ENCODE measurements around the gene GHRL.
A peak's percentile ranks its signal among the peaks of the same experiment; 100 is the strongest.
"Not testable (repeated sequence)": the region's sequence is repeated elsewhere in the genome, so short reads cannot be mapped to it uniquely, and the experiment has no call there.

Gene GHRL

DNA sequence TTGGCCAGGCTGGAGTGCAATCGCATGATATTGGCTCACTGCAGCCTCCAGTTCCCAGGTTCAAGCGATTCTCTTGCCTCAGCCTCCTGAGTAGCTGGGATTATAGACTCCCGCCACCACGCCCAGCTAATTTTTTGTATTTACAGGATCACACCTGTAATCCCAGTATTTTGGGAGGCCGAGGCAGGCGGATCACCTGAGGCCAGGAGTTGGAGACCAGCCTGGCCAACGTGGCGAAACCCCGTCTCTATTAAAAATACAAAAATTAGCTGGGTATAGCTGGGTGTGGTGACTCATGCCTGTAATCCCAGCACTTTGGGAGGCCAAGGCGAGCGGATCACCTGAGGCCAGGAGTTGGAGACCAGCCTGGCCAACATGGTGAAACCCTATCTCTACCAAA is 20.3 kb downstream of the GHRL start:
- DNase-seq: not testable (repeated sequence)

DNA sequence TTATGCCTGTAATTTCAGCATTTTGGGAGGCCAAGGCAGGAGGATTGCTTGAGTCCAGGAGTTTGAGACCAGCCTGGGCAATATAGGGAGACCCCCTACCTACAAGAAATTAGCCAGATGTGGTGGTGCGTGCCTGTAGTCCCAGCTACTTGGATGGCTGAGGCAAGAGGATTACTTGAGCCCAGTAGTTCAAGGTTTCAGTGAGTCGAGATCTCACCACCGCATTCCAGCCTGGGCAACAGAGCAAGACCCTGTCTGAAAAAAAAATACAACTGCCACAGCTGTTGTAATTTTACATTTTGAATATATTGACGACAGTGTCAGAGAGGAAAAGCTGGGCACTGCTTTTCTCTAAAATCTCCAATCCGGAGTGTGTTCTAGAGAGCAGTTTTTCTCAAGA is 23.3 kb downstream of the GHRL start:
- DNase-seq: no peak

DNA sequence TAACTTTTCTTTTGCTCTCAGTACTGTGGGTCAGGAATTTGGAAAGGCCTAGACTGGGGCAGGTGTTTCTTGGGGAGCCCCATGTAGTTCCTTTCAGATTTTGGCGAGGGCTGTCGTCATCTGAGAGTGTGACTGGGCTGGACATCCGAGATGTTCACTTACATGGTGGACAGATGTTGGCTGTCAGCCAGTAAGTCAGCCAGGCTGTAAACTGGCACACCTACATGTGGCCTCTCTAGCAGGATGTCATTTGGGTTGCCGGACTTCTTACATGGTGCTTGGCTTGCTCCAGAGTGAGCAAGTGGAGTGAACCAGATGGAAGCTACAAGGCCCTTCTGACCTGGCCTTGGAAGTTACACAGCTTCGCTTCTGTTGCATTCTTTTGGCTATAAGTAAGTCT is 23.8 kb downstream of the GHRL start:
- no peak for DNase-seq

DNA sequence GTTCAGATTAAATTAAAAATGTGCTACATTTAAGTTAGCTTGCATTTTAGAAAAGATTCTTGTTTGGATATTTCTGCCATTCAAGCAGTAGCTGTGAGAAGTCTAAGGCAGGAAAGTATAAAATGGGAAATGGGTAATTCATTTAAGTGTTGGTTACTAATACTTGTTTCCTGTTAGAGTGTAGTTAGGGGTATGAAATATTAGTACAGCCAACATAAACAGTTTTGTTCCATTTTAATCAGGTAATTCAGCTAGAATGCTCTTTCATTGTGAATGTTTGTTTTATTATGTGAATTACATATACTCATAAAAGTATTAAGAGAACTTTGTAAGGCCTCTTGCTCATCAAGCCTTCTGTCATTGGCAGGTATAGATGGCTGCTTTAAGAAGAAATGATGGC is 24.6 kb downstream of the GHRL start:
- no peak for DNase-seq

DNA sequence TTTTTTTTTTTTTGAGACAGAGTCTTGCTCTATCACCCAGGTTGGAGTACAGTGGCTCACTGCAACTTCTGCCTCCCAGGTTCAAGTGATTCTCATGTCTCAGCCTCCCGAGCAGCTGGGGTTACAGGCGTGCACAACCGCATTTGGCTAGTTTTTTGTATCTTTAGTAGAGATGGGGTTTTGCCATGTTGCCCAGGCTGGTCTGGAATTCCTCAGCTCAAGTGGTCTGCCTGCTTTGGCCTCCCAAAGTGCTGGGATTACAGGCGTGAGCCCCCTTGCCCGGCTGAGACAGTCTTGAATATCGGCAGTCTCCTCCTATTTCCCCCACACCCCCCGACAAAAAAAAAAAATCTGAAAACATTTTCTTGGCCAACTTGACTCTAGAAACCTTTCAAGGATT is 25.8 kb downstream of the GHRL start:
- not testable (repeated sequence) for DNase-seq

DNA sequence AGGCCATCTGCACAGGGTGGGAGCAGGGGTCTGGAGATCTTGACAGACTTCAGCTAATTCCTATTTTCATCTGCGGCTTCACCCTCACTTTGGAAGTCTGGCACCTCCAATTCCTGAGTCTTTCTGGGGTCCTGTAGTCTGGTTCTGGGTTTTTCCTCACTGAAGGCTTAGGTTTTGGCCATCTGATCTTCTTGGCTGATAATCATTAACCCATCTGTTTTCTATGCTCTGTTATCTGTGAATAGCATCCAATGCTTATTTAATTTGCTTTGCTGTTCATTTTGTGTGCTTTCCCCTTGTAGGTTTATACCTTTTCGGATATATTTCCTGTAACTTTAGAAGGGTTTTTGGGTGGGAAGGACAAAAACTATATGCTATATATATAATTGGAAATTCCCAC is 26.9 kb downstream of the GHRL start:
- DNase-seq: no peak

DNA sequence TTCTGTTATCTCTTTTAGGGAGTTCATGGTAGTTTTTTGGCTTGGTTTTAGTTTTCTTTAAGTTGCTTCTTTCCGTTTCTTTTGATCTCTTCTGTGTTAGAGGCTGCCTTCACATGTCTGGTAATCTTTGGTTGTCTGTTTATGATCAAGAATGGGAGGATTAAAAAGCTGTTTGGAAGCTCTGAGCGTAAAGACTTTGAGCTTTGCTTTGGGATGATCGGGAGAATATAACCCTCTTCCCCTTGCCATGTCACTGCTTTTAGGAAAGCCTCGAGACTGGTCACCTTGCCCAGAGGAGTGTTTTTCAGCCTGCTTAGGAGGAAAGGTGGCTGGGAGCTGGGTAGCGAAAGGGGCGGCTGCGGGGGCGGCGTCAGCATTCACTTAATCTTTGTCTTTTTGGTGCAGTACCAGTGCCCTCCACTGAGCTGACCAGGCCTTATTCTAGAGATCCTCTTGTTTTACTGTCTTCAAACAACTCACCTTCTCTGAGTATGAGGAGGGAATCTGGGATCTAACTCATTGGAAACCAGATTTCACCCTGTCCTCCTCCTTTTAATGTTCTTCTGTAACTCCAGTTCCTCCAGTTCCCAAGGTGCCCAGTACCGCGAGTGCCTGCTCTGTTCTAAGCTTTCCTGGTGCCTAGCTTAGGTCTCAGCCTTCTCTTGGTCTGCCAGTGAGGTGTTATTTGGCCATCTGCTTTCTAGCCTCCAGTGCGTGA is 28.9 kb downstream of the GHRL start:
- DNase-seq: no peak

DNA sequence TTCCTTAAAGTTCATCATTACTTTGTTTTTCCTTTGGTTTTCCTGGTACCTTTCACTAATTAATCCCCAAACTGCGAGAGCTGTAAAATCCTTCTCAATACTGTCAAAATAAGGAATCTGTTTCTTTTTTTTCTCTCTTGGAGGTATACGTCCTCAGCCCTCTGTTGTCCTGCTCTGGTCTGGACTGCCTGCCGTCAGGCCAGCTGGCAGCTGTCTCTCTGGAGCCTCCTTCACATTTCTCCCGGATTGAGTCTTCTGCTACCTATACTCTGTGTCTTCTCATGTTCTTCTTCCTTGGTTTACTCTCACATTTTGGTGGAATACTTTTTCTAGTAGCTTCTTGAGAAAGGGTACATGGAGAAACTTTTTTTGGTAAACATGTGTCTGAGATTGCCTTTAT is 30.7 kb downstream of the GHRL start:
- DNase-seq: no peak

DNA sequence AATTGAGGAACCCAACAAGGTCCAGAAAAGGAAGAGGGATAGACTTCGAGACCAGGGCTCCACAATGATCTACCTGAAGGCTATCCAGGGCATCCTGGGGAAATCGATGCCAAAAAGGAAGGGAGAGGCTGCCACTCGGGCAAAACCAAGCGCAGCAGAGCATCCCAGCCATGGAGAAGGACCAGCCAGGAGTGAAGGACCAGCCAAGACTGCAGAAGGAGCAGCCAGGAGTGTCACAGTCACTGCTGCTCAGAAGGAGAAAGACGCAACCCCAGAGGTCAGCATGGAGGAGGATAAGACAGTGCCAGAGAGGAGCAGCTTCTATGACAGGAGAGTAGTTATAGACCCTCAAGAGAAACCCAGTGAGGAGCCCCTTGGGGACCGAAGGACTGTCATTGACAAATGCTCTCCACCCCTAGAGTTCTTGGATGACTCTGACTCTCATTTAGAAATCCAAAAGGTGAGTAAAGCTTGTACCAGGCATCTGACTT is 32.5 kb downstream of the GHRL start:
- no peak for DNase-seq

DNA sequence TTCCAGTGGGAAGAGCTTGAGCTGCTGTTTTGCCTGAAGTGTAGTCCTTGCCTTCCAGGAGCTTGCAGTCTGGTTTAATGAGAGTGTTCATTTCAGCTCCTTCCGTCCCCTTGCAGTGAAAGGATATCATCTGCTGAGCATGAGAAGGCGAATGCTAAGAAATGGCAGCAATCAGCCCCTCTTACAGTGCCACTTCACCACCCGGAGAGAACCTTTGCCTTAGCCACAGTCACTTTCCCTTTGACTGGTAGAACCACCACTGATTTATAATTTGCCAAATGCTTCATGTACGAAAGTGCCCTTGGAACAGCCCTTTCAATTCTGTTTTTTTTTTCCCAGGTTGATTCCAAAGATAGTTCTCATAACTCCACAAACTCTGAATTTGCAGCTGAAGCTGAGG is 32.9 kb downstream of the GHRL start:
- DNase-seq: no peak

DNA sequence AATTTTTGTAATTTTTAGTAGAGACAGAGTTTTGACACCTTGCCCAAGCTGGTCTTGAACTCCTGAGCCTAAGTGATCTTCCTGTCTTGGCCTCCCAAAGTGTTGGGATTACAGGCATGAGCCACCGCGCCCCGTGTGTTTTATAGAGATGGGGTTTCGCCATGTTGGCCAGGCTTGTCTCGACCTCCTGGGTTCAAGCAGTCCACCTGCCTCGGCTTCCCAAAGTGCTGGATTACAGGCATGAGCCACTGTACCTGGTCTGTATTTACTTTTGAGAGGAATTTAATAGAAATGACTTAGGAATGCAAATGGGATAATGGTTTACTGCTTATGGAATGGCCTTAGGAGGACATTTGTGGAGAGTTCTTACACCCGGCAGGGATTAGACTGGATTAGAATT is 33.7 kb downstream of the GHRL start:
- no peak for DNase-seq

DNA sequence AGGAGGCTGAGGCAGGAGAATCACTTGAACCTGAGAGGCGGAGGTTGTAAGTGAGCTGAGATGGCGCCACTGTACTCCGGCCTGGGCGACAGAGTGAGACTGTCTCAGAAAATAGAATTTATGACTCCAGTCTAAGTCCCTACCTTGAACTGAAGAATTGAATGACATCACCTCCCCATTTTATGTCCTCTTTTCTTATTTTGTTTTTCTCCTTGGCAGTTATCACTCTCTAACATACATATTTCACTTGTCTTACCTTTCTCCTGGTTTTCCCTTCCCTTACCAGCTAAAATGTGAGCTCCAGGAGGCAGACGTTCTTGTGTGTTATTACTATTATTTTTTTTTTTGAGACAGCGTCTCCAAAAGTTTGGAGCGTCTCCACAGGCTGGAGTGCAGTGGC is 36.9 kb downstream of the GHRL start:
- no peak for DNase-seq

DNA sequence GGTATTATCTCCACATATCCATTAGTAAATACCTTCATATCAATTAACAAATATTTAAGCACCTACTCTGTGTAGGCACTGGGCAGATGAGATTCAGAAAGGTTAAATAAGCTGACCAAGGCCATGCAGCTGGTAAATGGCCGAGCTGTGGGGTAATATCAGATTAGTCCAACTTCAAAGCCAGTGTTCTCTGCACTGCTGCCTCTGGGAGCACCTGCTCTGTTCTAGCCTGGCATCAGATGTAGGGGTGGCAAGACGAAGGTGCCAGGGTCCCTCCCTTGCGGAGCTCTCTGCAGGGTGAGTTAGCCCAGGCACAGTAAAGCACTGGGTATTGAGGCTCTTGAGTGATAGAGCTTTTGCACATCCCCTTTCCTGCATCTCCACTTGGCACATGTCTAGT is 39.0 kb downstream of the GHRL start:
- DNase-seq: no peak

DNA sequence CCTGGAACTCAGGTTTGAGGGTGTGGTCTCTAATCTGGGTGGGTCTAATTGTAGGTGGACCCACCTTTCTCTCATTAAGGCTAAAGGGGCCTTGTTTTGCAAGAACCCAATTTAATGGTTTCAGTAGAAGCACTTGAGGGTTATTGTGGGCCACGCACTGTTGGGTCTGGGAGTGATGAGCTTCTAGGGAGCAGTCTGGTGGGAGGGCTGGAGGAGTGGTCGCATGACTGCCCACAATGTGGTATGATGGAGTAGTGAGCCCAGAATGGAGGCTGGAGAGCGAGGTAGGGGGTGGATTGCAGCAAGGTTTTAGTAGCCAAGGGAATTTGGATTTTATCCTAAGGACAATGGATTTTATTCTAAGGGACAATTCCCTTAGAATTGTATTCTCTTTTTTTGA is 41.7 kb downstream of the GHRL start:
- no peak for DNase-seq

DNA sequence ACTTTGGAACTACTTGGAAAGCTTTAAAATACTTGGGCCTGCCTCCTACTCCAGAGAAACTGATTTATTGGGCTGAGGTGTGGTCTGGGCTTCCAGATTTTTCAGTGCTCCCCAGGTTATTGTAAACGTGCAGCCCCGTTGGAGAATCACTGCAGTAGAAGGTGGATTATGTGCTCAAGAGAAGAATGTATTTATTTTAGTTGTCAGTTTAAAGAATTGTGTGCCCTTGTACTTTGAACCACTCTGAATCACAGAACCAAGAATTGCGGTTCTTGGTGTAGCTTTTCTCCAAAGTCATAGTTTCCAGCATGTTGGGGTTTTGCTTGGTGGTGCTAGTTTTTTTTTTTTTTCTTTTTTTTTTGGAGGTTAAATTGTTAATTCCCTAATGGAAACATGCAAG is 42.9 kb downstream of the GHRL start:
- no peak for DNase-seq

DNA sequence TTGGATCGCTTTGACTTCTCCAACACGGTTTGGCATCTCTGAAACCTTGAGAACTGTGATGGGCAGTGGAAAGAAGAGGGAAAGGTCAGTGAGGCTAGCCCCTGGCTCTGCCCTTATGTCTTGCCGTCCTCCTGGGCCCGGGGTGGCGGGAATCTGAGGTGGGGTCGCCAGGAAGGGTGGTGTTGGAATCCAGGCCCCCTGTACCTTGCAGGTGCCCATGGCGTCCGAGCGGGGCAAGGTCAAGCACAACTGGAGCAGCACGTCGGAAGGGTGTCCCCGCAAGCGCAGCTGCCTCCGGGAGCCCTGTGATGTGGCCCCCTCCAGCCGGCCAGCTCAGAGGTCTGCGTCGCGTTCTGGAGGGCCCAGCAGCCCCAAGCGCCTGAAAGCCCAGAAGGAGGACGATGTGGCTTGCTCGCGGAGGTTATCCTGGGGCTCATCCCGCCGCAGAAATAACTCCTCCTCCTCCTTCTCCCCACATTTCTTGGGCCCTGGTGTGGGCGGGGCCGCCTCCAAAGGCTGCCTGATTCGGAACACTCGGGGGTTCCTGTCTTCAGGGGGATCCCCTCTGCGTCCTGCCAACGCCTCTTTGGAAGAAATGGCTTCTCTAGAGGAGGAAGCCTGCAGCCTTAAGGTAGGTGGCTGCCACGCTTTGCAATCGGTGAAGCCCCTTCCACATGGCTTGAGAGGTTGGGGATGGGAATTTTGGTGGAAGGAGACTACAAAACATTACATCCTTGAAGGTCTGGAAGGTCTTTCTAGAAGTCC is 43.6 kb downstream of the GHRL start:
- DNase-seq: no peak

DNA sequence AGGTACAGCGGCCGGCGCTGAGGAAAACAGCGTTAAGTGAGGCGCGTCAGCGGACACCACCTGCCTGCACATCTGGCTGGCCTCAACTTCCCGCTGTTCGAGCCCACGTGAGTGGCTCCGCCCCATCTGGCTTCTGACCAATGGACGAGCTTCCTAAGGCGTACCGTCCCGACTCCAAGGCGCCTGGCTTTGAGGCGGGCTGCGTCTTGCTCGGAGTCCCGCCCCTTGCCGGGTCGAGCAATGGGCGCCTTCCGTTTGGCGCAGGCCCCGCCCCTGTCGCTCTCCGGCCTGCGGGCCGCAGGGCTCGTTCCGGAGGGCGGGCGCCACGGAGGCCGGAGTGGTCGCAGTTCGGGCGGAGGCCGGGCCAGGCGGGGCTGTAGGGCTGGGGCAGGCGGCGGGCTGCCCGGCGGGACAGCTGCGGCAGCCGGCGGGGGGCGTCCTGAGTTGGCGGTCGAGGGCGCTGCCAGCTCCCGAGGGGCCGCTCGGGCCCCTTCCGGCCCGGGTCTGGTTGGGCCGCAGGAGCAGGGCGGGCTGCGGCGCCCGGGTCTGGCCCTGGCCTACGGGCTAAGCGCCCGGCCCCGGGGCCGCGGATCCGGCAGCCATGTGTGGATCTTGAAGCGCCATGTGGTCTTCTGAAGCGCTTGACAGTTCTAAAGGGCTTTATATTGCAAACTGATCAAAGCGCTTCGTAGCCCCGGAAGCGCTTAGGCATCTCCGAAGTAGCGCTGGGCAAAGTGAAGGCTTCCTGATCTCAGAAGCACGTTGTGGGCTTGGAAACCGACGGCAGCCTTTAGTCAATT is 44.4 kb downstream of the GHRL start, which contains the start of gene TATDN2:
TSS of gene TATDN2 (plus strand) at position 276 of the 800 bp plus-strand sequence. CDS start 742 bp downstream, outside the sequence.
- peak; percentile 97 for DNase-seq

DNA sequence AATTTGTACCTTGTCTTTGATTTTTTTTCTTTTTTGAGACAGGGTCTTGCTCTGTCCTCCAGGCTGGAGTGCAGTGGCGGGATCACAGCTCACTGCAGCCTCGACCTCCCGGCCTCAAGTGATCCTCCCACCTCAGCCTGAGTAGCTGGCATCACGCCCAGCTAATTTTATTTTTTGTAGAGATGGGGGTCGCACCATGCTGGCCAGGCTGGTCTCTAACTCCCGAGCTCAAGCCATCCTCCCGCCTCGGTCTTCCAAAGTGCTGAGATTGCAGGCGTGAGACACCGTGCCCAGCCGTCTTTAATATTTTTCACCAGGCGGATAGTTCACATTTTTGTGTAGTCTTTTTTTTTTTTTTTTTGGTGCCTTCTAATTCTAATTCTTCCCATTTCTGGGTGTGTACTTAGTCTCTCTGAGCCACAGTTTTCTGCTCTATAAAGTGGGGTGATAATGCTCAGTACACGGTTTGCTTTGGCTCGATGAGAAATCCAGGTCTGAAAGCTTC is 45.0 kb downstream of the GHRL start:
- DNase-seq: no peak

DNA sequence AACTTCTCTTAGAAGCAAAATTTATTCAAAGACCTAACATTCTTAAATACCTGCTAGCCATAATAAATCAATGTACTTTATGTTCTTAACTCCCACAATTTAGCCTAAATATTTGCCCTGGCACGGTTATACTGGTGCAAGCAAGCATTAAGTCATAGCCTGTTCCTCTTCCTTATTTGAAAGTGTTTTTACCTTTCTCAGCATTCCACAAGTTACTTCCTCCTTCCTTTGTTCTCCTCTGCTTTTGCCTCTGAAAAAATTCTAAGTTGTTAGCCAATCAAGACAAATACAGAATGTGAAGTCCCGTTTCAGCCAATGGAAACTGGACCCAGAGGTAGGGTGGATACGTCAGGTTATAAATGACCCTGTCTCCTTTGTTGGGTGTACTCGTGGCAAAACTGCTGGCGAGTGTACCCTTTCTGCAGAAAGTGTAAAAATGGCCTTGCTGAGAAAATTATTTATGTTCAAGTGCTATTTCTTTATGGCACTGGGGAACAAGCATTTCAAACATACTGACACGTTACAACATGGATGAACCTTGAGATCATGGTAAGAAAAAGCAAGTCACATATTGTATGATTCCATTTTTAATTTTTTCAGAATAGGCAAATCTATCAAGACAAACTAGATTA is 47.5 kb downstream of the GHRL start:
- no peak for DNase-seq

DNA sequence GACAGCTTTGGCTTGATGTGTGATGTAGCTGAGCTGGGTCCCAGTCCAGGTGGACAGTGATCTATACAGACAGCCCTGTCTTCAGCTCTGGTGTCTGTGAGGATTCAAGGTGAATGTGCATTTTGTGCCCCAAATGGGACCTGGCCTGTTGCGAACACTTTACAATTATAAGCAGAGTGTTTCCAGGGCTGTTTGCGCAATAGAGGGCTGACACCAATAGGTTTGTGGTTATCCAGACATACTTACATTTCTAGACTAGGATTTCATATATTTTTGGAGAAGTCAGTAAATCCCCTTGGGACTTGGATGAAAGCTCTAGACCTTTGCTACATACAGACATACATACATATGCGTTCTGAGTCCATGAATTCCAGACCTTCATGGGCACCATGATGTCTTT is 48.7 kb downstream of the GHRL start:
- DNase-seq: no peak

DNA sequence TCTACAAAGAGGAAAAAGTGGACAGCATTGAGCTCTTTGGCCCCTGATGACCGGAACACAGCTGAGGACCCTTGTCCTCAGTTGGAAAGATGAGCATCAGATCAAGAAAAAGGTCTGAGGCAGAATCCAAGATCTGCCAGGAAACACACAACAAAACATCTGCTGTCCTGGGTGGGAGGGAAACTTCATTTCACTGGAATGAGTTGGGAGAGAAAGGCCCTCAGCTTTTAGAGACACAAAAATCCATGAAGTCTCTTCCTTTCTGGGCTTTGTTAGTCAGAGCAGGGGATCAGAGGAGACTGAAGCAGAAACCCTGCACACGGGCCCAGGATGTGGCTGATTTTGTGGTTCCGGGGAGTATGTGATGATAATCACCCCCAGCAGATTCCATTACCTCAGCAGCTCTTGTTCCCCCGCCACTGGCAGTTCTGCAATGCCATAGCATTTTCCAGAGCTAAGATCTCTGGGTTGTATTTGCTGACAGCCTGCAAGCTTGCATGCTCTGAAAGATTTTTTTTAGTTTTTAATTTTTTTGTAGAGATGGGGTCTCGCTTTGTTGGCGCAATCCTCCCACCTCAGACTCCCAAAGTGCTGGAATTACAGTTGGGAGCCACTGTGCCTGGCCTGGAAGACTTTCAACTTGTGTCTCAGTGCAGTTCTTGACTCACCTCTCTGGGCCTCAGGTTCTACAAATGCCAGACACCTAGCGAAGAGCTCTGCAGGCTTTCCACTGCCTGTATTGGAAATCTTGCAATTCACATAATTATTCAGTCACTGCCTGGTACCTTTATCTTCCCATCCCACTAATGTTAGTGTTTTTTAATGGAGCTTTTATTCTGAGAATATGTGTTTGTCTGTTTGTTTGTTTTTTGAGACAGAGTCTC is 50.3 kb downstream of the GHRL start:
- no peak for DNase-seq

DNA sequence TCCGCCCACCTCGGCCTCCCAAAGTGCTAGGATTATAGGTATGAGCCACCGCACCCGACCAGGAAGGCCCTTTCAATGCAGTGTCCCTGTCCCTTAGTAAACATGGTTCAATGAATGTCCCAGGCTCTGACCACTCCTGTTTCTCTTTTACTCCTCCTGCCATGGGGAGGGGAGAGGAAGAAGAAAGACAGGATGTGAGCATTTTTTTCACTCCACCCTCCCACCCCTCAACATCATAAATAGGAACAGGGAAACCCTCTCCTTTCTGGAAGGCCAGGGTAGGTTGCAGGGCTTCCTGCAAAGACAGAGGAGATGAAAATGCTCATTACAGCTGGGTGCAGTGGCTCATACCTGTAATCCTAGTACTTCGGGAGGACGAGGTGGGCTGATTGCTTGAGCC is 51.9 kb downstream of the GHRL start:
- DNase-seq: no peak

Data from GDM1 (cell line).